ENCODE results near the gene ABCA10.
A peak's percentile ranks its signal among the peaks of the same experiment; 100 is the strongest.

The ABCA10 gene

GRCh38 chr17:69117855-69118784 lies 110.5 kb downstream of the ABCA10 start:
- Histone ChIP-seq H4K20me1 (ENCODE audit: insufficient read depth, low read length) (no peaks in the 10 kb centered on the region), H3K79me2 (ENCODE audit: insufficient read depth, low read length) (no peaks in the 10 kb centered on the region), H3K27me3 (ENCODE audit: insufficient read depth, low read length) (no peaks in the 10 kb centered on the region), H3F3A (ENCODE audit: insufficient read depth, low read length) (no peaks in the 10 kb centered on the region), H3K9me3 (ENCODE audit: low read length) (no peaks in the 10 kb centered on the region), H3K9ac (ENCODE audit: low read length) (peak overlapping the region; percentile 64), H3K9me2 (ENCODE audit: low read depth, low read length) (no peaks in the 10 kb centered on the region), H3K4me1 (ENCODE audit: insufficient read depth, low read length, severe bottlenecking) (peaks cover 43% of the 10 kb centered on the region), H3K27ac (ENCODE audit: low read depth, low read length, poor library complexity, severe bottlenecking) (peak overlapping the region; percentile 79), H2AFZ (ENCODE audit: low read length) (no peak overlapping the region), H3K4me3 (ENCODE audit: low read depth, low read length, poor library complexity, severe bottlenecking) (peak overlapping the region; percentile 51), H3K36me3 (ENCODE audit: insufficient read depth, low read length) (no peaks in the 10 kb centered on the region), H3K4me2 (ENCODE audit: low read length) (peak overlapping the region; percentile 37)
- TF ChIP-seq CTCF (IDR thresholded peaks at IDR 0.05; ENCODE audit: low read length), result no peak
- no peak for TF ChIP-seq EZH2 (IDR thresholded peaks at IDR 0.05; ENCODE audit: borderline replicate concordance, low read length)

- Histone ChIP-seq H4K20me1 (ENCODE audit: insufficient read depth, low read length) (no peaks in the 10 kb centered on the region), H3K4me2 (ENCODE audit: low read length) (no peak overlapping the region), H3K4me3 (ENCODE audit: low read depth, low read length, poor library complexity, severe bottlenecking) (no peak overlapping the region), H3K9ac (ENCODE audit: low read length) (no peak overlapping the region), H3K9me3 (ENCODE audit: low read length) (no peaks in the 10 kb centered on the region), H3K79me2 (ENCODE audit: insufficient read depth, low read length) (no peaks in the 10 kb centered on the region), H3K4me1 (ENCODE audit: insufficient read depth, low read length, severe bottlenecking) (peaks cover 17% of the 10 kb centered on the region), H3K27ac (ENCODE audit: low read depth, low read length, poor library complexity, severe bottlenecking) (no peak overlapping the region), H3K36me3 (ENCODE audit: insufficient read depth, low read length) (no peaks in the 10 kb centered on the region), H3F3A (ENCODE audit: insufficient read depth, low read length) (no peaks in the 10 kb centered on the region), H2AFZ (ENCODE audit: low read length) (no peak overlapping the region), H3K9me2 (ENCODE audit: low read depth, low read length) (no peaks in the 10 kb centered on the region), H3K27me3 (ENCODE audit: insufficient read depth, low read length) (no peaks in the 10 kb centered on the region)
- no peak for TF ChIP-seq EZH2 (IDR thresholded peaks at IDR 0.05; ENCODE audit: borderline replicate concordance, low read length)
- no peak for TF ChIP-seq CTCF (IDR thresholded peaks at IDR 0.05; ENCODE audit: low read length)
Measured at GRCh38 chr17:69111794-69112193, 116.8 kb downstream of the ABCA10 start.

GRCh38 chr17:69105907-69106730 lies 122.5 kb downstream of the ABCA10 start:
- Histone ChIP-seq H3K4me1 (ENCODE audit: insufficient read depth, low read length, severe bottlenecking) (no peaks in the 10 kb centered on the region), H3K4me2 (ENCODE audit: low read length) (no peak overlapping the region), H3K27ac (ENCODE audit: low read depth, low read length, poor library complexity, severe bottlenecking) (no peak overlapping the region), H3K36me3 (ENCODE audit: insufficient read depth, low read length) (no peaks in the 10 kb centered on the region), H3K9ac (ENCODE audit: low read length) (no peak overlapping the region), H3K9me3 (ENCODE audit: low read length) (no peaks in the 10 kb centered on the region), H3K4me3 (ENCODE audit: low read depth, low read length, poor library complexity, severe bottlenecking) (no peak overlapping the region), H2AFZ (ENCODE audit: low read length) (no peak overlapping the region), H4K20me1 (ENCODE audit: insufficient read depth, low read length) (no peaks in the 10 kb centered on the region), H3F3A (ENCODE audit: insufficient read depth, low read length) (no peaks in the 10 kb centered on the region), H3K79me2 (ENCODE audit: insufficient read depth, low read length) (no peaks in the 10 kb centered on the region), H3K9me2 (ENCODE audit: low read depth, low read length) (no peaks in the 10 kb centered on the region), H3K27me3 (ENCODE audit: insufficient read depth, low read length) (no peaks in the 10 kb centered on the region)
- TF ChIP-seq CTCF (IDR thresholded peaks at IDR 0.05; ENCODE audit: low read length), result no peak
- no peak for TF ChIP-seq EZH2 (IDR thresholded peaks at IDR 0.05; ENCODE audit: borderline replicate concordance, low read length)

All from OCI-LY1 (cell line).